CD8-positive, alpha-beta memory T cell (primary cell): ENCODE data around the gene CR1. TPM values are rescaled to one million over a fixed set of nuclear protein-coding genes. Genes with fewer than 3 reads are reported as not detected.

ENCODE experiments used
- CTCF ChIA-PET: fragments of 350-600 bp; sonication (Branson Sonifier 250); formaldehyde crosslinking; loops from one replicate; lab custom pipeline; 2021; ENCODE audit warnings: antibody characterized with exemption; lab: Charles Lee
- POLR2A ChIA-PET: fragments of 350-600 bp; sonication (Branson Sonifier 250); formaldehyde crosslinking; loops from one replicate; lab custom pipeline; 2021; ENCODE audit warnings: antibody characterized with exemption; lab: Charles Lee
- DNase-seq, 5 donors: peaks; one replicate each; pipeline versions ENCODE4 v3.0.0 to v3.0.0-alpha.2; 2020 to 2022; ENCODE audit warnings: mixed read lengths in 1 of 5
- H3K27ac ChIP-seq: one replicate; pipeline ENCODE4 v1.7.0; 2013; ENCODE audit warnings: low read depth, mild to moderate bottlenecking, low read length, moderate library complexity
- H3K27me3 ChIP-seq: 2 replicates; pipeline ENCODE4 v1.7.0; 2013; ENCODE audit warnings: low read length, mild to moderate bottlenecking; ENCODE audit not compliant: insufficient read depth, poor library complexity, severe bottlenecking
- H3K36me3 ChIP-seq: 2 replicates; pipeline ENCODE4 v1.7.0; 2013; ENCODE audit warnings: mild to moderate bottlenecking, low read length, moderate library complexity; ENCODE audit not compliant: insufficient read depth
- H3K4me1 ChIP-seq: 2 replicates; pipeline ENCODE4 v1.7.0; 2013; ENCODE audit warnings: mild to moderate bottlenecking, low read length, moderate library complexity; ENCODE audit not compliant: insufficient read depth
- H3K4me3 ChIP-seq: 2 replicates; pipeline ENCODE4 v1.7.0; 2013; ENCODE audit warnings: mild to moderate bottlenecking, low read length
- H3K9me3 ChIP-seq: 2 replicates; pipeline ENCODE4 v1.7.0; 2013; ENCODE audit warnings: mild to moderate bottlenecking, low read length
- H3K27ac Mint-ChIP-seq, 8 donors: one replicate each; pipeline ENCODE4 v1.8.0; 2020 to 2021; ENCODE audit warnings: mixed read lengths in 8 of 8, mild to moderate bottlenecking in 6 of 8, inconsistent platforms in 3 of 8, moderate library complexity in 3 of 8
- H3K27me3 Mint-ChIP-seq, 2 donors: one replicate each; pipeline ENCODE4 v1.8.0; 2020 to 2021; ENCODE audit warnings: mixed read lengths in 2 of 2, mild to moderate bottlenecking in 1 of 2, moderate library complexity in 1 of 2
- H3K36me3 Mint-ChIP-seq, 3 donors: one replicate each; pipeline ENCODE4 v1.8.0; 2020 to 2021; ENCODE audit warnings: mixed read lengths in 3 of 3, inconsistent platforms in 1 of 3, mild to moderate bottlenecking in 1 of 3
- H3K4me1 Mint-ChIP-seq, 3 donors: one replicate each; pipeline ENCODE4 v1.8.0; 2020 to 2021; ENCODE audit warnings: mixed read lengths in 3 of 3, inconsistent platforms in 1 of 3, mild to moderate bottlenecking in 1 of 3
- H3K4me3 Mint-ChIP-seq, 7 donors: one replicate each; pipeline ENCODE4 v1.8.0; 2020 to 2021; ENCODE audit warnings: mixed read lengths in 7 of 7, mild to moderate bottlenecking in 6 of 7, moderate library complexity in 4 of 7, inconsistent platforms in 2 of 7
- H3K9me3 Mint-ChIP-seq, 5 donors: one replicate each; pipeline ENCODE4 v1.8.0; 2020 to 2022; ENCODE audit warnings: mixed read lengths in 5 of 5, mild to moderate bottlenecking in 3 of 5, moderate library complexity in 2 of 5, inconsistent platforms in 1 of 5
- polyA plus RNA-seq: library from polyadenylated mRNA; unstranded; fragments of 300-500 nt; fragmentation: Illumina TruSeq; gene quantifications from one replicate; pipeline ENCODE4 v1.2.3, GENCODE V29; 2021
- total RNA-seq, 2 experiments: library from RNA; stranded (reverse); gene quantifications; one replicate each; pipeline ENCODE4 v1.2.3, GENCODE V29; 2021

The CR1 gene
- total and polyA plus RNA-seq, 3 experiments from 2014 or later: 2.3 to 4.2 (median 3.7) TPM

DNA sequence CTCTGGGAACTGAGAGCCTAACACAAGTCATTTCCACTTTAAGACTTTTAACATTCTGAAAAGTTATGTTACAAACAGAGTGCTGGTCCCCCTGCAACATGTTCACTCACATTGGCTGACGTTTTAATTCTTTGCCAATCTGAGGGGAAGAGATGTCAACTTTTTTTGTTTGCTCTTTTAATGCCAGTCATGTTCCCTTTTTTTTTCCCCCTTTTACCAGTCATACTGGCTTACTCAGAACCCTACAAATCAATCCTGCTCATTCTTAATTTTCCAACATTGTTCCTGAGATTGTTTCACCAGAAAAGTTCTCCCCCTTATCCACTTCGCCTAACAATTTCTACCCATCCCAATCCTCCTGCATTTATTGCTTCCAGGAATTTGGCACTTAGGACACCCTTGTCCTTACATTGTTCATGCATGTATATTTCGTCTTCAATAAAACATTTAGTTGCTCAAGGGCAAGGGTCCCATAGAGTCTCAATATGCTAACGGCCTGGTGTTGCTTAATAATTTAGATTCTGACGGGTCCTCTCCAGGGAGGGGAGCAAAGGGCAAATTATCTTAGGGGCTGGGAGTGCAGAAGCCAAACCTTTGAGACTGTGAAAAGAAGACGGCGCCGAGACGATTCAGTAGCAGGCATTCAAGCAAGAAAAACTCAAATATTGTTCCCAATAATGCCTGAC lies 148.4 kb downstream of the CR1 start:
- no peak for DNase-seq
- Mint-ChIP-seq H3K36me3 (peaks cover 0 to 3% (median 0%) of the 10 kb centered on the region in 3 donors), H3K4me1 (peaks cover 7 to 14% (median 9%) of the 10 kb centered on the region in 3 donors), H3K9me3 (no peaks in the 10 kb centered on the region), H3K27me3 (peaks cover 24 to 41% of the 10 kb centered on the region in 2 donors), H3K4me3 (peak overlapping the region; percentile 67 to 86 (median 72)), H3K27ac (no peak overlapping the region)
- no peak overlapping the region for H3K27ac ChIP-seq
- H3K36me3 ChIP-seq: no peaks in the 10 kb centered on the region
- H3K4me1 ChIP-seq: peaks cover 5% of the 10 kb centered on the region
- ChIA-PET POLR2A (no interaction called here), CTCF (no interaction called here)
- H3K4me3 ChIP-seq: peak overlapping the region; percentile 64
- no peaks in the 10 kb centered on the region for H3K27me3 ChIP-seq
- H3K9me3 ChIP-seq: no peaks in the 10 kb centered on the region

DNA sequence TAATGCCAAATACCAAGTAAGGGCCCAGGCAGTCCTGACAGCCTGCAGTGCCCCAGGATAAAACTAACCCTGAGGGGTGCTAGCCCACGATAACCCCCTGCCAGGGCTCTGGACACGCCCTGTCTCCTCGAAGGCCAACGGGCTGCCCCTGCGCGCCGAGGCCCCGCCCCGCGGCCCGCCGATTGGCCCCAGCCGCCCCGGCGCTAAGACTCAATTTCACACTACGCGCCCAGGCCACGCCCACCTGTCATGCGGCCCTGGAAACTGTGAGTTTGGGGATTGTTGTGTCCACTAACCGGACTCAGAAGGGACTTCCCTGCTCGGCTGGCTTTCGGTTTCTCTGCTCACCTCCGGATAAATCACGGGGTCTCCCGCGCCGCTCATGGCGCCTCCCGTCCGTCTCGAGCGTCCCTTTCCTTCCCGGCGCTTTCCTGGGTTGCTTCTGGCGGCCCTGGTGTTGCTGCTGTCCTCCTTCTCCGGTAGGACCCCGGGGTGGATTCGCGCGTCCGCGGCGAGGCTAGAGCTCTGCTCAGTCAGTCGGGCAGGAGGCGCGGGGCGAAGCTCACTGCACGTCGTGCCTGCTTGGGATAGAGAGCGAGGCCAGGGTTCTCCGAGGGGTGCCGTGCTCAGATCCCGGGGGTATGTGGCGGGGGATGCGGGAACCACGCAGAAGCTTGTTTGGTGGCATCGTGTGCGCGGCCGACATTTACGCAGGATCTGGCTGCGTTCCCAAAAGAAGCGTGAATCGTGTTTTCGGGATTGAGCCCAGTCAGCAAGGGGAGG lies 149.1 kb downstream of the CR1 start, which contains the start of gene CR1L:
Gene CR1L (plus strand): TSS at position 282 of the 783 bp plus-strand sequence. CDS start 101 bp downstream, at position 383.
- Mint-ChIP-seq H3K36me3 (peaks cover 0 to 3% (median 0%) of the 10 kb centered on the region in 3 donors), H3K9me3 (no peaks in the 10 kb centered on the region), H3K4me1 (peaks cover 7 to 14% (median 9%) of the 10 kb centered on the region in 3 donors), H3K4me3 (peak within 1 kb of the TSS; percentile 67 to 89 (median 73)), H3K27ac (peak within 1 kb of the TSS in 1 of 8 donors; percentile 39), H3K27me3 (peaks cover 22 to 35% of the 10 kb centered on the region in 2 donors)
- CTCF ChIA-PET: no interaction called here
- H3K9me3 ChIP-seq: no peaks in the 10 kb centered on the region
- no peaks in the 10 kb centered on the region for H3K27me3 ChIP-seq
- H3K36me3 ChIP-seq: no peaks in the 10 kb centered on the region
- peak within 1 kb of the TSS; percentile 64 for H3K27ac ChIP-seq
- H3K4me1 ChIP-seq: peaks cover 5% of the 10 kb centered on the region
- POLR2A ChIA-PET: no interaction called here
- H3K4me3 ChIP-seq: peak within 1 kb of the TSS; percentile 64
- peak; percentile 37 to 76 (median 65) for DNase-seq

DNA sequence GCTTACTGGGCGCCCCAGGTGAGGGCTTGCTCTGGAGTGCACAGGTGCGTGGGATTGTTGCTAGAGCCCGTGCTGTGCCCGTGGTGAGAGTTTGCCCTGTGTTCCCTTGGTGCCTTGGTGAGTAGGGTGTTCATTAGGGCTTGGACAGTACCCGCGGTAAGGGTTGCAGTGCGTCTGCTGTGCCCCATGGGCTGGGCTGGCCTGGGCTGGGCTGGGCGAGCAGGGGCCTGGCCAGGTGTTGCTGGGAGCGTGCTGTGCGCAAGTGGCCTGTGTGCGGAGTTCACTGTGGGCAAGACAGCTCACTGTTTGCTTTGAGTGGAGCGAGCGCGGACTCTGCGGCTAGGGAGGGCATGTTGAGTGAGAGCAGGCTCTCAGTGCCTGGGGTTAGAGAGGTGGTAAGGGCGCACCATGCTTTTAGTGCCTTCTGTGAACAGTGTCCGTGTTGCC lies 149.7 kb downstream of the CR1 start:
- Mint-ChIP-seq H3K27me3 (peaks cover 24 to 33% of the 10 kb centered on the region in 2 donors), H3K36me3 (peaks cover 0 to 3% (median 0%) of the 10 kb centered on the region in 3 donors), H3K4me1 (peaks cover 7 to 14% (median 9%) of the 10 kb centered on the region in 3 donors), H3K27ac (no peak overlapping the region), H3K9me3 (no peaks in the 10 kb centered on the region), H3K4me3 (peak overlapping the region; percentile 67 to 89 (median 73))
- Histone ChIP-seq H3K4me3 (peak overlapping the region; percentile 64), H3K27me3 (no peaks in the 10 kb centered on the region), H3K9me3 (no peaks in the 10 kb centered on the region), H3K27ac (peak overlapping the region; percentile 64), H3K36me3 (no peaks in the 10 kb centered on the region), H3K4me1 (peaks cover 5% of the 10 kb centered on the region)
- DNase-seq: no peak
- ChIA-PET CTCF (no interaction called here), POLR2A (no interaction called here)

DNA sequence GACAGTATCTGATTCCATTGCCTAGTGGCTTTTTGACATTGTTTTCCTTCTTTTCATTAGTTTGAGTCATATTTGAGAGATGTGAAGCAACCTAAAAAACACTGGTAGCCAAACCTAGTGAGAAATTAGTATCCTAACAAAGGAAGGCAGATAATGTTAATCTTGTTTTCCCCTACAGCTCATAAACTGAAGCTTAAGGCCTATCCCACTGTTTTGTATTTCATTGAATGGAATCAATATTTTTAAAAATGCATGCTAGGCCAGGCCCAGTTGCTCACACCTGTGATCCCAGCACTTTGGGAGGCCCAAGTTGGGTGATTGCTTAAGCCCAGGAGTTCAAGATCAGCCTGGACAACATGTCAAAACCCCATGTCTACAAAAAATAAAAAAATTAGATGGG lies 150.2 kb downstream of the CR1 start:
- Histone ChIP-seq H3K36me3 (no peaks in the 10 kb centered on the region), H3K27me3 (no peaks in the 10 kb centered on the region), H3K4me3 (no peak overlapping the region), H3K4me1 (peaks cover 5% of the 10 kb centered on the region), H3K27ac (peak overlapping the region; percentile 64), H3K9me3 (no peaks in the 10 kb centered on the region)
- CTCF ChIA-PET: no interaction called here
- H3K27me3 Mint-ChIP-seq: peaks cover 22 to 31% of the 10 kb centered on the region in 2 donors
- DNase-seq: no peak
- no peaks in the 10 kb centered on the region for H3K9me3 Mint-ChIP-seq
- H3K4me3 Mint-ChIP-seq: peak overlapping the region in 6 of 7 donors; percentile 36 to 89 (median 64)
- POLR2A ChIA-PET: no interaction called here
- H3K4me1 Mint-ChIP-seq: peaks cover 7 to 14% (median 9%) of the 10 kb centered on the region in 3 donors
- peaks cover 0 to 3% (median 0%) of the 10 kb centered on the region in 3 donors for H3K36me3 Mint-ChIP-seq
- no peak overlapping the region for H3K27ac Mint-ChIP-seq

DNA sequence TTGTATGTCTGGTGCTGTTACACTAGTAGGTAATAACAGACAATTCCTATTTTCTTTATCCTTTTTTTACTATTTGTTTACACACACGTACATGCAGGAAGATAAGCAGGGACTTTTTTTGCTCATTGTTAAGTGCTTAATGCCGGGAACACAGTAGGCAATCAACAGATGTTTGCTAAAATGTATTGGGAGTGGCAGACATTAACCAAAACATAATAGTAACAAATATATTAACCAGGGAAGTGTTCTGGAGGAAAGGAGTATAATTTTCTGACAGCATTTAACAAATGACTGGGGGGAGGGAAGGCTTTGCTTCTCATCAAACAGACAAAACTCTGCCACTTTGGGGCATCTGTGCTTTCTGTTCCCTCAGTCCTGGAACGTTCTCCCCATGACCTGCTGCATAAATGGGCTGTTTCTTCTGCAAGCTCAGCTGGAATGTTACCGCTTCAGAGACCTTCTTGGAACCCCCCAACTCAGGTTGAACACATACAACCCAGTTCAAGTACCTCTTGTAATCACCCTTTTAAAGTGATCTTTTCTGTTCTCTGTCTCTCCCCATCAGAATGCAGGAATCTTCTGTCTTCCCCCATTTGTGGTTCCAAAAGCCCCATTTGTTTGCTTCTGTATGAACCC lies 151.1 kb downstream of the CR1 start:
- Mint-ChIP-seq H3K4me1 (peaks cover 7 to 14% (median 9%) of the 10 kb centered on the region in 3 donors), H3K9me3 (no peaks in the 10 kb centered on the region), H3K27ac (no peak overlapping the region), H3K4me3 (no peak overlapping the region), H3K27me3 (peaks cover 21 to 26% of the 10 kb centered on the region in 2 donors), H3K36me3 (peaks cover 0 to 3% (median 0%) of the 10 kb centered on the region in 3 donors)
- peaks cover 5% of the 10 kb centered on the region for H3K4me1 ChIP-seq
- ChIA-PET POLR2A (no interaction called here), CTCF (no interaction called here)
- no peak for DNase-seq
- no peaks in the 10 kb centered on the region for H3K9me3 ChIP-seq
- H3K4me3 ChIP-seq: no peak overlapping the region
- no peaks in the 10 kb centered on the region for H3K36me3 ChIP-seq
- H3K27me3 ChIP-seq: no peaks in the 10 kb centered on the region
- H3K27ac ChIP-seq: peak overlapping the region; percentile 64

DNA sequence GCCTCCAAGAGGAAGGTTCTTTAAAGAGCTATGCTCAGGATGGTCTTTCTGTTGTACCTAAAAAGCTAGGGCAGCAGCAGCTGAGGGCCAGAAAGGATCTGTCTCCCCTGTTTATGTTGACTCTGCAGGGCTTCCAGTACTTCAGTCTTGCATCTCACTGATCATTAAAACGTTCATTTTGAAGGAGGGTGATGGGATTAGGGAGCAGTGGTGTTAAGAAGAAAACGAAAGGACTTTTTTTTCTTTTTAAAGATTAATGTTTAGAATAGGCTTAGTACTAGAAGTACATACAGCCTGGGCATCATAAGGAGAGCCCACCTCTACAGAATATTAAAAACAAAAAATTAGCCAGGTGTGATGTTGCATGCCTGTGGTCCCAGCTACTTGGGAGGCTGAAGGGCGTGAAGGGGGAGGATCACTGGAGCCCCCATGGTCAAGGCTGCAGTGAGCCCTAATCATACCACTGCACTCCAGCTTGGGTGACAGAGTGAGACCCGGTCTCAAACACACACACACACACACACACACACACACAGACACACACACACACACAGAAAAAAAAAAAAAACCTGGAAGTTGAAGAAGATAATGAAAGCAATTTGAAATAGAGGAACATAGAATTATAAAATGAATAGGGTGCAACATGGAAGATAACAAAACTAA lies 151.8 kb downstream of the CR1 start:
- Histone ChIP-seq H3K27me3 (no peaks in the 10 kb centered on the region), H3K9me3 (no peaks in the 10 kb centered on the region), H3K4me1 (peaks cover 5% of the 10 kb centered on the region), H3K4me3 (no peak overlapping the region), H3K27ac (peak overlapping the region; percentile 64), H3K36me3 (no peaks in the 10 kb centered on the region)
- ChIA-PET POLR2A (no interaction called here), CTCF (no interaction called here)
- peaks cover 7 to 14% (median 9%) of the 10 kb centered on the region in 3 donors for H3K4me1 Mint-ChIP-seq
- H3K4me3 Mint-ChIP-seq: no peak overlapping the region
- no peak for DNase-seq
- peak overlapping the region in 1 of 8 donors; percentile 27 for H3K27ac Mint-ChIP-seq
- H3K27me3 Mint-ChIP-seq: peaks cover 17 to 18% of the 10 kb centered on the region in 2 donors
- H3K36me3 Mint-ChIP-seq: peaks cover 0 to 3% (median 0%) of the 10 kb centered on the region in 3 donors
- no peaks in the 10 kb centered on the region for H3K9me3 Mint-ChIP-seq

DNA sequence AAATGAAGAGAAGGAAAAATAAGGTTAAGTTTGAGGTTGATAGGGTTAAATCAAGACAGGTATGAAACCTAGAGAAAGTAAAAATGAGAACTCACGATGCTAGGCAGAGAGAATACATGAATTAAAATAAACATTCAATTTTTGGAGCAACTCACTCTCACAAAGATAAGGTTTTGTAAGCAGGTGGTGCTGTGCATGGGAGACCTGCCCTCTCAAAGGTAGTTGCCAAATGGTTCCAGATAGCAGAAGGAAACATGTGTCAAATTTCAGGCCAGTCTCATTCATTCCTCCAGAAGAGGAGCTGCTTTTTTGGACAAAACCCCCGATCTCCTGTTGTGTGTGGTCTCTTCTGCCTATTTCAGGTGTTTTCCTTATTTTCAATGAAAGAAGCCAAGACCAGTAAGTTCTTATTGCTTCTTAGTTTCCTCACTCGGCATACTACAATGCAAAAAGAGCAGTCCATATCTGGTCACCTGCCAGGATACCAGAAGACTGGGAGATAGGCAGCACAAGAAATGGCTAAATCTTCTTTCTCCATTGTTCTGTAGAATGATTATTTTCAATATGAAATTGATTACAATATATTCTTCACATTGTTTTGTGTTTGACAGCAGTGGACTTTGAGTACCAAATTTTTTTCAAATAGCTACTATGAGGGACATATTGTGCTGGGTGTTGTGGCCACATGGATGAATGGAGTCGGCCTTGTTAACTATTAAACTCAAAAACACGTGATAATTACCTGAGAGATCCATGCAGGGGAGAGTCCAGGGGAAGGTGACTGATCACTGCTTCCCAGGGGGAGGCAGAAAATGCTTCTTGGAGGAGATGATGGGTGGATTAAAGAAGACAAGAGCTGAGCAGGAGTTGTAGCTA lies 152.6 kb downstream of the CR1 start:
- ChIA-PET CTCF (no interaction called here), POLR2A (no interaction called here)
- peaks cover 0 to 3% (median 0%) of the 10 kb centered on the region in 3 donors for H3K36me3 Mint-ChIP-seq
- Histone ChIP-seq H3K4me1 (peaks cover 5% of the 10 kb centered on the region), H3K36me3 (no peaks in the 10 kb centered on the region), H3K27ac (peak overlapping the region; percentile 9), H3K27me3 (no peaks in the 10 kb centered on the region), H3K9me3 (no peaks in the 10 kb centered on the region), H3K4me3 (no peak overlapping the region)
- no peak for DNase-seq
- no peak overlapping the region for H3K27ac Mint-ChIP-seq
- peaks cover 7 to 14% (median 9%) of the 10 kb centered on the region in 3 donors for H3K4me1 Mint-ChIP-seq
- no peak overlapping the region for H3K4me3 Mint-ChIP-seq
- H3K9me3 Mint-ChIP-seq: no peaks in the 10 kb centered on the region
- H3K27me3 Mint-ChIP-seq: peaks cover 11 to 17% of the 10 kb centered on the region in 2 donors
